HG03439 (cell line): Measurements from ENCODE around the gene LMNB1.
"Not testable (repeated sequence)": the region's sequence is repeated elsewhere in the genome, so short reads cannot be mapped to it uniquely, and the experiment has no call there.

Experiments
- ATAC-seq: cut with Tn5 transposase; IDR thresholded peaks from one replicate; pipeline ENCODE4 v1.9.1; 2021; ENCODE audit warnings: mild to moderate bottlenecking, moderate library complexity; ENCODE audit not compliant: unreplicated experiment

The LMNB1 gene

DNA sequence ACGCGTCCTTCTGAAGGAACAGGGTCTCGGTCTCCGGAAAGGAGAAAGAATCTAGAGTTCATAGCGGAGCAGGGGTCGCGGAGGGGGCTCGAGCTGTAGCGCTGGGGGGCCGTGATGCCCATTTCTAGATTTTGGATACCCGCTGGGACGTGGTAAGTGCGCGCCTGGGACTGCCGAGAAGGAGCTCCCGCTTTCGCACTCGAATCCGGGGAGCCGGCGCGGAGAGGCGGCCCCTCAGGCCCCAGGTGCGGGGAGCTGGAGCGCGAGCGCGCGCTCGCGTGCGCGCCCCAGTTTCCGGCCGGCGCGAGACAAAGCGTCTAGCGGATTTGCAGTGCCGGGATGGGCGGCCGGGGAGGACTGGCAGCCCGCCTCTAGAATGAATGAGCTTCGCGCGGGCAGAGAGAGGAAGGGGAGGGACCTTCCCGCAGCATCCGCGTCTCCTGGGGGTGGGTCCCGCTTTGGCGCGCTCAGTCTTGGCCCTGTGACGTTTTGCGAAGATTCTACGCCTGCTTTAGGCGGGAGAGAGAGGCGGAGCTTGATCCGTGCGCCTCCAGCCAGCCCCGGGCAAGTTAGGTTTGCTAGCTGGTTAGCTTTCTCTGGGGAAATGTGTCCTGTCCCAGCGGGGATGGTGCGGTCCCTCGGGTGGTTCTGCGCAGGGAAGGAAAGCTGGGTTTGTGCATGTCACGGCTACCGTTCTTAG is 1.2 kb downstream of the LMNB1 start:
- peak; percentile 60 for ATAC-seq

- ATAC-seq, result peak; percentile 12
Measured at GRCh38 chr5:126778675-126779403, 1.9 kb downstream of the LMNB1 start.

DNA sequence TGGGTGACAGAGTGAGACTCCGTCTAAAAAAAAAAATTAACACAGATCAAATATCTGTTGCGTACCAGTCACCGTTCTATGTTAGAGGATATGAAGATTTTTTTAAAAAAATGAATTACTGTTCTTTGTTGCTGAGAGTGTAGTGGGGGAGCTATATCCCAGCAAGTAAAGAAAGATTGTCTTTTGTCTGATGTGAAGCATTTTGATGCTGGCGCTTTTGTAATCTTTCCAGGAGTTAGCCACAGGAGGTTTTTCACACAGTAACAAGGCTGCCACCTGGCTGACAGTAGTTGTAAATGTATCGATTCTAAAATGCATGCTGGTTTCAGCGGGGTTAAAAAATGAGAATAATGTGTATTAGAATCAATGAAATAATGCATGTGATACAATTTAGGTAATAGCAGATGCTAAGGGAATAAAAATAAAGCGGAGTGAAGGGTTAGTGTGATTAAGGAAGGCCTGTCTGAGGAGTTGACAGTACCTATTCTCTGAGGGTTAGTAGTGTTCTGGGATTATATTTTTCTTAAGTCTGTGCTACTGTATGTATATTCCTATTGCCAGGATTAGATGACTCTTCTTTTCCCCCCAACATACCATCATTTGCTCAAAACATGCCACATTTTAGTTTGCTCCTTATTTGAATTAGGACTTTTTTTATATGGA is 3.4 kb downstream of the LMNB1 start:
- ATAC-seq, result no peak

DNA sequence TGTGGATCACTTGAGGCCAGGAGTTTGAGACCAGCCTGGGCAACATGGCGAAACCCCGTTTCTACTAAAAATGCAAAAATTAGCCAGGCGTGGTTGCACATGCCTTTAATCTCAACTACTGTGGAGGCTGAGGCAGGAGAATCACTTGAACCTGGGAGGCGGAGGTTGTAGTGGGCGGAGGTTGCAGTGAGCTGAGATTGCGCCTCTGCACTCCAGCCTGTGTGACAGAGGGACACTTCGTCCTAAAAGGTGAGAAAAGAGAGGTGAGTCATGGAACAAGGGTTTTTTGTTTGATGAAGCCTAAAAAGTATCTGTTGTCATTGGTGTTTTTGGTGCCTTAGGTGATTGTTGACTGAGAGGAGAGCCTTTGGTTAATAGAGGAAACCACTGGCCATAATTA is 11.5 kb downstream of the LMNB1 start:
- not testable (repeated sequence) for ATAC-seq

- ATAC-seq, result no peak
Measured at GRCh38 chr5:126793097-126793496, 16.2 kb downstream of the LMNB1 start.

- ATAC-seq, result not testable (repeated sequence)
Measured at GRCh38 chr5:126793648-126794047, 16.7 kb downstream of the LMNB1 start.

- ATAC-seq, result peak; percentile 40
Measured at GRCh38 chr5:126794157-126794828, 17.4 kb downstream of the LMNB1 start.

DNA sequence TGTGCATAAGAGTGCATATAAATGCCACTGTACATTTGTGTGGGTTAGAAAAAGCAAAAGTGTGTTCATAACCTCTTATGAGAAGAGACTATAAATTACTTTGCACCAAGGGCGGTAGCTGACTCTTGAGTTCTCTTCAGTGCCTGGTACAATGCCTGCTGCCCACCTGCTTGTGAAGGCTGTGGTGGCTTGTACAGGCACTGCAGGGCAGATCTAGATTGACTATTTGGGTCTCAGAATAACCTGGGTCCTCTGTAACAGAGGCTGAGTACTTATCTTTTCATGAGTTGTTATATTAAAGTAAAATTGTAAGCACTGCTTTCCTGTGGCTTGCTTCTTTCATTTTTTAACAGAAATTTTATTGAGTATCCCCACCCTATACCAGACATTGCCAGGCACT is 22.8 kb downstream of the LMNB1 start:
- ATAC-seq, result no peak

DNA sequence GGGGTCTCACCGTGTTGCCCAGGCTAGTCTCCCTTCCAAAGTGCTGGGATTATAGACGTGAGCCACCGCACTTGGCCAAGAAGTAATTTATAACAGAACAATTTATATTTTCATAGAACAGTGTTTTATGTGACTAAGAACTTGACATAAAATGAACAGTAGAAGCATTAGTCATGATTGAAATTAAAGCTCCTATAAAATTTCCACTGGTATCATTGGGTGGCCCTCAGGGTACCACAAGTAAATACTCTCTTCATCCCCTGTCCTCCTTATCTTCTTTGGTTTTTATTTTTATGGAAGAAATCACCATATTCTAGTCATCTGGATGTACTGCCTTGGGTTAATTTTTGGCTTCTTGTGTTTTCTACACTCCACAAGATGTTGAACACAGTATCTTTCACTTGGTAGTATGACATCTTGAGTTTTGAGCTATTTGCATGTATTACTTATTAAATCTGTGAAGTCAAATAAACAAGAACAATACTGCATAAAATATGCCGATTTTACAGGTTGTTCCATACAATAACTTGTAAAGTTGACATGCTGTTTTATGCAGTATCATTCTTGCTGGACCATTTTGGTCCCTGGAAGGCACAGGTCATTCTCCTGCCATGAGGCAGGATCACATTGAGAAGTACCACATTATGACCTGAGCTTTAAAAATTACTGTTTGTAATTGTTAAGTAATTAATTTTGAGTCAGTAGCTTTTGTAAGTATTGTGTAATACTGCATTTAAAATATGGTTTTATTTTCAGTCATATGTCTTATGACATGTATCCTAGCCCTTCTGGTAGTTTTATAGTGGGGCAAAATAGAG is 24.4 kb downstream of the LMNB1 start:
- ATAC-seq, result no peak

DNA sequence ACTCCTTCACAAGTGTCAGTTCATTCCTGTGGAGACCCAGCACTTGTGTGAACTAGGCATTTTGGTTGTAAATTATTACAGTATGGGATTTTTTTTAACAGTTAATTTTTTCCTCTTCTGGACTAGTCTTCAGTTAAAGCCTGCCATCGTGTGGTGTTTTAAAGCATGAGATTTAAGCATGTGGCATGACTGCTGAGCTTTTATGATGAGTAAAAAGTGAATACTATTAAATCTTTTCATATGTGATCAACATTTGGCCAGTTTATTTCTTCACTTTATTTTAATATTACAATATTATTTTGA is 25.0 kb downstream of the LMNB1 start:
- no peak for ATAC-seq

- ATAC-seq, result no peak
Measured at GRCh38 chr5:126805063-126805462, 28.1 kb downstream of the LMNB1 start.

DNA sequence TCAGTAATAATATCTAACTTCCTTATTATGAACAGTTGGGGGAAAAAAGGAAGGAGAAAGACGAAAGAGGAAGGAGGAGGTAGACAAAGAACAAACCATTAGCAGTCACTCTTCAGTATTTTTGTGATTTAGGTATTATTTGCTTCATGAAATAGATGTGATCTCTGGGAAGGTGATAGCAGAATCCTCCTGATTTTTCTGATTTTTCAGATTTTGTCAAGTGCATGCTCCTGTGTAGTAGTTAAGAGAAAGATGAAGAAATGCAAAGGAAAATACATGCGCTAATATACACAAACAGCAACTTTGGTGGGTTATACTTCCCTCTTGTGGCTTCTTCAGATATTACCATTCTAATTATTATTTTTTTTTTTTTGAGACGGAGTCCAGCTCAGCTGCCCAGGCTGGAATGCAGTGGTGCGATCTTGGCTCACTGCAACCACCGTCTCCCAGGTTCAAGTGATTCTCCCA is 31.6 kb downstream of the LMNB1 start:
- ATAC-seq, result peak; percentile 44

DNA sequence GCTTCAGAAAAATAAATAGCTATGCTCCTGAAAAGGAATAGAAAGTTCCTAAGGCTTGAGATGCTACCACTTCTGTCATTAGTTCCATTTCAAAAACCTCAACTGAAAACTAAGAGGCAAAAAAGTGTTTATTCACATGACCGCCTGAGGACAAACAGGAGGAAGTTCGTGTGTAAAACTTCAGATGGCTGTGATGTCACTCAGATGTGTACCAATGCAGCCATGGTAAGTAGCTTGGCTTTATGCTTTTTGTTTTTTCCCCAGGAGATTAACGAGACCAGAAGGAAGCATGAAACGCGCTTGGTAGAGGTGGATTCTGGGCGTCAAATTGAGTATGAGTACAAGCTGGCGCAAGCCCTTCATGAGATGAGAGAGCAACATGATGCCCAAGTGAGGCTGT is 33.0 kb downstream of the LMNB1 start:
- no peak for ATAC-seq

GRCh38 chr5:126810596-126811380 is 33.9 kb downstream of the LMNB1 start:
- no peak for ATAC-seq

- ATAC-seq, result peak; percentile 45
Measured at GRCh38 chr5:126811515-126812198, 34.7 kb downstream of the LMNB1 start.

- ATAC-seq, result no peak
Measured at GRCh38 chr5:126812199-126812570, 35.2 kb downstream of the LMNB1 start.

DNA sequence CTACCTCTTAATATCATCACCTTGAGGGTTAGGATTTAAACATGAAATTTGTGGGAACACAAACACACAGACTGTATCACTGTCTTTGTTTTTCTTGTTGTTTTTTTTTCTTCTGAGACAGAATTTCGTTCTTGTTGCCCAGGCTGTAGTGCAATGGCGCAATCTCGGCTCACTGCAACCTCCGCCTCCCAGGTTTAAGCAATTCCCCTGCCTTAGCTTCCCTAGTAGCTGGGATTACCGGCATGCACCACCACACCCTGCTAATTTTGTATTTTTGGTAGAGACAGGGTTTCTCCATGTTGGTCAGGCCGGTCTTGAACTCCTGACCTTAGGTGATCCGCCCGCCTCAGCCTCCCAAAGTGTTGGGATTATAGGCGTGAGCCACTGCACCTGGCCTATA is 36.9 kb downstream of the LMNB1 start:
- ATAC-seq, result not testable (repeated sequence)

DNA sequence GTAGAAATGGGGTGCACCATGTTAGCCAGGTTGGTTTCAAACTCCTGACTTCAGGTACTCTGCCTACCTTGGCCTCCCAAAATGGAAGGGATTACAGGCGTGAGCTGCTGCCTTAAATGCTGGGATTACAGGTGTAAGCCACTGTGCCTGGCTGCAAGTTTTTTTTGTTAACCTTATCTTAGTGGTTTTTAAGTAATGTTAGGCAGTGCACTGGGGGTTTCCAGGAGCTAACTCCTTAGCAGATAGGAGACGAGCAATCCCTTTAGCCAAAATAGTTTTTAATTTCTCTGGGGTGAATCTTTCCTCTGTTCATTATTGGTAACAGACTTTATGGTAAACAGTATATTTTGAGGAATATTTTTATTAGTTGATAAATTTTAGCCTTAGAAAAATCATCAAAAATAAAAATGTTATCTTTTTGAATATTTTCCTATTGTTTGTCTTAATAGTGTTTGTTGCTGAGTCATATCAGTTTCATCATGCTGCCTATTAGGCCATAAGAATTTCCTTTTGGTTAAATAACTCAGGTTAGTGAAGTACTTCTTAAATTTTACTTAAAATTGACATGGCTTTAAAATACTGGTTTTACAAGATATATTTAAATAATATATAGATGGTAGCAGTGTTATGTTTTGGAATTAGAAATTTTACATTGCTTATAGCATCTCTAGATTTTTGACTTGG is 37.9 kb downstream of the LMNB1 start:
- no peak for ATAC-seq

DNA sequence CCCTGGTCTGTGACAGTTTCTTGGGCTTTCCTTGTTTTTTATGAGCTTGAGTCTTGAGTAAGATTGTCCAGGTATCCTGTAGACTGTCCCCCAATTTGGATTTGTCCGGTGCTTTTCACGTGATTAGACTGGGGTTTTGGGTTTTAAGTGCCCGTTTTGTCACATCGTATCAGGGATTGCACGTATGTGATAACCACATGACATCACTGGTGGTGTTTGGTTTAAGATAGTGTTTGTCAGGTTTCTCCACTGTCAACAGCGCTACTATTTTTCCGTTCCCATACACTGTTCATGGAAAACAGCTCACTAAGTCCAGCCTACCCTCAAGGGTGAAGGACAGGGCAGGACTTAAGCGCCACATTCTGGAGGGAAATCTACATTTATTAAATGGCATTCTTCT is 39.7 kb downstream of the LMNB1 start:
- ATAC-seq, result no peak
